Heart left ventricle (tissue), 16 donors: ENCODE results near the gene GRAMD4. TPM values are rescaled to one million over a fixed set of nuclear protein-coding genes. Genes with fewer than 3 reads are reported as not detected.
"Not testable (repeated sequence)": the region's sequence is repeated elsewhere in the genome, so short reads cannot be mapped to it uniquely, and the experiment has no call there.

ENCODE experiments used
- ATAC-seq, 4 donors: fragments of 200-7000 bp; cut with Tn5 transposase; one replicate each; pipeline ENCODE4 v1.9.1; 2020 to 2022; ENCODE audit warnings: moderate library complexity in 4 of 4, mild to moderate bottlenecking in 3 of 4, moderate number of reproducible peaks in 1 of 4
- DNase-seq, 5 donors: peaks; one replicate each; pipeline ENCODE4 v3.0.0-alpha.2; 2020
- H3K27ac ChIP-seq, 12 donors: fragments of 200-600 bp; sonication (generic) in 4 of 12; one replicate each; pipeline versions ENCODE4 v1.5.0 to v1.8.0; 2016 to 2022; ENCODE audit warnings: mild to moderate bottlenecking in 2 of 12
- H3K27me3 ChIP-seq, 9 donors: fragments of 200-600 bp; sonication (generic) in 2 of 9; one replicate each; pipeline versions ENCODE4 v1.5.1 to v1.8.0; 2016 to 2022; ENCODE audit warnings: mild to moderate bottlenecking in 3 of 9
- H3K36me3 ChIP-seq, 9 donors: fragments of 200-600 bp; sonication (generic) in 2 of 9; one replicate each; pipeline versions ENCODE4 v1.5.0 to v1.8.0; 2018 to 2022; ENCODE audit warnings: mild to moderate bottlenecking in 2 of 9
- H3K4me1 ChIP-seq, 12 donors: fragments of 200-600 bp; sonication (generic) in 4 of 12; one replicate each; pipeline versions ENCODE4 v1.5.0 to v1.8.0; 2016 to 2022; ENCODE audit warnings: mild to moderate bottlenecking in 3 of 12
- H3K4me3 ChIP-seq, 12 donors: fragments of 200-600 bp; sonication (generic) in 4 of 12; one replicate each; pipeline versions ENCODE4 v1.5.0 to v1.8.0; 2017 to 2022; ENCODE audit warnings: mild to moderate bottlenecking in 9 of 12, moderate library complexity in 4 of 12
- H3K9me3 ChIP-seq, 12 donors: fragments of 200-600 bp; sonication (generic) in 4 of 12; one replicate each; pipeline versions ENCODE4 v1.5.0 to v1.8.0; 2016 to 2022; ENCODE audit warnings: mild to moderate bottlenecking in 1 of 12
- POLR2A ChIP-seq, 2 donors: fragments of 450-650 bp; IDR thresholded peaks; one replicate each; pipeline ENCODE4 v1.6.1; 2017; ENCODE audit warnings: antibody characterized with exemption in 2 of 2, mild to moderate bottlenecking in 2 of 2, moderate library complexity in 2 of 2
- WGBS, 4 donors: extraction: QIAGEN DNeasy Blood & Tissue Kit in 2 of 4; methylation state at CpG; one replicate each; pipeline versions ENCODE4 v1.1.5 to v1.1.7; 2013 to 2018; 5-methylcytosine and 5-hydroxymethylcytosine counted together
- intact Hi-C, 10 donors: fragments of 100-400 bp; cut with DNase I; formaldehyde crosslinking; loops; one replicate each; pipeline versions ENCODE4 v1.11.1 to v1.14.2; 2022
- polyA plus RNA-seq, 2 donors: library from polyadenylated mRNA; stranded (reverse); fragments of 200-250 nt; gene quantifications; one replicate each; pipeline ENCODE4 v1.2.3, GENCODE V29; 2013
- total RNA-seq, 9 donors: library from RNA; depleted of rRNA in 2 of 9; stranded (reverse); fragments of >200 nt in 2 of 9; fragmentation: NEBNext Ultra II Directional in 3 of 9; extraction: Animal tissue kit (Norgen Biotek cat#: 25700) in 3 of 9; gene quantifications; one replicate each; pipeline versions ENCODE4 v1.1.0 to v1.2.4, GENCODE V29; 2016 to 2023
- TF ChIP-seq, protein P1 (sequence below), 12 donors: fragments of 200-600 bp; sonication (generic) in 4 of 12; IDR thresholded peaks; one replicate each; pipeline versions ENCODE4 v1.5.0 to v1.8.0; 2018 to 2022; ENCODE audit warnings: antibody characterized with exemption in 12 of 12, mild to moderate bottlenecking in 5 of 12
- donor health status: ischemic (EF 13 %, LVEDD 7.1; RV severe dilation, severe dysfunction).
- donor health status: healthy with polysubstance abuse.
- donor health status: DM: no; HTN: yes; CAD: no.
- donor health status: DM: no; HTN: no; CAD: no.
- donor health status: ischemic (EF 25% LVEDD 6.9; RV normal size, moderate dysfunction).
- donor health status: ischemic (EF 25% LVEDD 5.7; RV mildly dilated, moderate dysfunction).
- donor health status: healthy.
- donor health status: DM: yes; HTN: yes; CAD: no.
- donor health status: ischemic (EF 35%, LVEDD 5.7; RV mildly dilated, moderate dysfunction).
- donor health status: nonischemic (EF 11% LVEDD 7.7; RV severe dilation, severe dysfunction).
- donor health status: DM: yes; HTN: yes; CAD: no.
- donor health status: PGD.
- donor health status: ischemic (EF 29% LVEDD 5.4; RV normal size, mild dysfunction).
- donor health status: nonischemic (EF 23%, LVEDD 6.1; RV moderate dilation, normal function).

Gene GRAMD4
- total and polyA plus RNA-seq, 11 donors = 22.4 to 122 (median 63.1) TPM

DNA sequence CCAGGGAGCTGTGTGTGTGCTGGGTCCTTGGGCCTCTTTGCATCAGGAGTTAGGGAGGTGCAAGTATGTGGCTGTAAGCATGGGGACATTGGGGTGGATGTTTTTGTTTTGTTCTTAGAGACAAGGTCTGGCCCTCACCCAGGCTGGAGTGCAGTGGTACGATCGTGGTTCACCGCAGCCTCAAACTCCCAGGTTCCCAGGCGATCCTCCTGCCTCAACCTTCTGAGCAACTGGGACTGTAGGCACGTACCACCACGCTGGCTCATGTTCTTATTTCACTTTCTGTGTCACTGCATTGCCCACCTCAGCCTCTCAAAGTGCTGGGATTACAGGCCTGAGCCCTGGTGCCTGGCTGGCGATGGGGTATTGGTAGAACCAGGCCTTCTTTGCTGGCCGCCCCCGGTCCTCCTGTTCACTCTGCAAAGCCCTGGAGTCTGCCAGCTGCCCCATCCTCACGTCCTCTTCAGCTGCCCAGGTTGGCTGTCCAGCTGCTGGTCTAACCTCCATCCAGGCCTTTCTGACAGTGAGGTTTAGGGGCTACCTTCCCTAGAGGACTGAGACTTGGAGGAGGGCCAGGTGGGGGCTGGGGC lies 851 bp upstream of the GRAMD4 start:
- Histone ChIP-seq H3K27me3 (no peaks in the 10 kb centered on the region), H3K27ac (peak overlapping the region; percentile 37 to 92 (median 84)), H3K4me1 (peaks cover 15 to 72% (median 58%) of the 10 kb centered on the region in 12 donors), H3K4me3 (no peak overlapping the region), H3K9me3 (no peaks in the 10 kb centered on the region), H3K36me3 (no peaks in the 10 kb centered on the region)
- intact Hi-C loops = loop anchor here in 3 of 10 donors (5.0 kb wide), 2 partner anchors 33 to 42 kb away; no protein-coding TSS in a partner anchor
- TF ChIP-seq POLR2A (IDR thresholded peaks at IDR 0.05) = no peak
- TF ChIP-seq, protein P1, sequence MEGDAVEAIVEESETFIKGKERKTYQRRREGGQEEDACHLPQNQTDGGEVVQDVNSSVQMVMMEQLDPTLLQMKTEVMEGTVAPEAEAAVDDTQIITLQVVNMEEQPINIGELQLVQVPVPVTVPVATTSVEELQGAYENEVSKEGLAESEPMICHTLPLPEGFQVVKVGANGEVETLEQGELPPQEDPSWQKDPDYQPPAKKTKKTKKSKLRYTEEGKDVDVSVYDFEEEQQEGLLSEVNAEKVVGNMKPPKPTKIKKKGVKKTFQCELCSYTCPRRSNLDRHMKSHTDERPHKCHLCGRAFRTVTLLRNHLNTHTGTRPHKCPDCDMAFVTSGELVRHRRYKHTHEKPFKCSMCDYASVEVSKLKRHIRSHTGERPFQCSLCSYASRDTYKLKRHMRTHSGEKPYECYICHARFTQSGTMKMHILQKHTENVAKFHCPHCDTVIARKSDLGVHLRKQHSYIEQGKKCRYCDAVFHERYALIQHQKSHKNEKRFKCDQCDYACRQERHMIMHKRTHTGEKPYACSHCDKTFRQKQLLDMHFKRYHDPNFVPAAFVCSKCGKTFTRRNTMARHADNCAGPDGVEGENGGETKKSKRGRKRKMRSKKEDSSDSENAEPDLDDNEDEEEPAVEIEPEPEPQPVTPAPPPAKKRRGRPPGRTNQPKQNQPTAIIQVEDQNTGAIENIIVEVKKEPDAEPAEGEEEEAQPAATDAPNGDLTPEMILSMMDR (IDR thresholded peaks at IDR 0.05) = no peak
- ATAC-seq (peak in 3 of 4 donors; percentile 1 to 27 (median 5)), DNase-seq (no peak)
- WGBS, 4 donors = 43 to 53% (median 48%) methylated on average over 10 of the region's 10 CpGs

DNA sequence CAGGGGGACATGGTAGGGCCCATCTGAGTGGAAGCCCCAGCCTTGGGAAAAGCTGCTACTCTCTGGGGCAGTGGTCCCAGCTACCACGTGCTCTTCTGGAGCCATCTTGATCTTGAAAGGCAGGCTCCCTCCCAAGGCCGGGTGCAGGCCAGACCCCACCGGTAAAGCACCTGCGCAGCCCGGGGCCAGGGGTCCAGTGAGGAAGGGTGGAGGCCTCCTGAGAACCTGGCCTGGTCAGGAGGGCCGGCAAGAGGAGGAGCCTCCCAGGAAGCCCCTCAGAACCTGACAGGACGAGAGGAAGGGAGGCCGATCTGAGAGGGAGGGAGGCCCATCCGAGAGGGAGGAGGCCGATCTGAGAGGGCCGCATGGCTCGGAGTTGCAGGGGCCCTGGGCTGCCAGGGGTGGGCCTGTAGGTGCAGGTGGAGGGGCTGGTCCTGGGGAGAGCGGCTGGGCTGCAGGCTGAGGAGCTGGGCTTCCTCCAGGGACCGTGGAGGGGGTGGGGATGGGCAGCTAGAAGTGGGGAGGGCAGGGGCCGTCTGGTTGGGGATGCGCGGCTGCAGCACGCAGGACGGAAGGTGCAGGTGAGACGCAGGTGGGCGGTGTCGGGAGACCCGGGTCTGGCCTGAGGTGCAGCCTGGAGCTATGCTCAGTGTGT lies 529 bp downstream of the GRAMD4 start:
- Histone ChIP-seq H3K4me1 (peaks cover 15 to 82% (median 64%) of the 10 kb centered on the region in 12 donors), H3K9me3 (no peaks in the 10 kb centered on the region), H3K36me3 (peaks cover 0 to 4% (median 0%) of the 10 kb centered on the region in 9 donors), H3K4me3 (peak overlapping the region in 1 of 12 donors; percentile 37), H3K27me3 (no peaks in the 10 kb centered on the region), H3K27ac (peak overlapping the region in 11 of 12 donors; percentile 62 to 92 (median 84))
- TF ChIP-seq POLR2A (IDR thresholded peaks at IDR 0.05) = no peak
- TF ChIP-seq, protein P1 (IDR thresholded peaks at IDR 0.05) = no peak
- ATAC-seq = no peak
- WGBS, 4 donors = 82 to 88% (median 85%) methylated on average over 19 to 23 of the region's 23 CpGs
- DNase-seq = no peak
- intact Hi-C loops = loop anchor here in 2 of 10 donors (5.0 kb wide), 2 partner anchors 38 to 43 kb away; no protein-coding TSS in a partner anchor

DNA sequence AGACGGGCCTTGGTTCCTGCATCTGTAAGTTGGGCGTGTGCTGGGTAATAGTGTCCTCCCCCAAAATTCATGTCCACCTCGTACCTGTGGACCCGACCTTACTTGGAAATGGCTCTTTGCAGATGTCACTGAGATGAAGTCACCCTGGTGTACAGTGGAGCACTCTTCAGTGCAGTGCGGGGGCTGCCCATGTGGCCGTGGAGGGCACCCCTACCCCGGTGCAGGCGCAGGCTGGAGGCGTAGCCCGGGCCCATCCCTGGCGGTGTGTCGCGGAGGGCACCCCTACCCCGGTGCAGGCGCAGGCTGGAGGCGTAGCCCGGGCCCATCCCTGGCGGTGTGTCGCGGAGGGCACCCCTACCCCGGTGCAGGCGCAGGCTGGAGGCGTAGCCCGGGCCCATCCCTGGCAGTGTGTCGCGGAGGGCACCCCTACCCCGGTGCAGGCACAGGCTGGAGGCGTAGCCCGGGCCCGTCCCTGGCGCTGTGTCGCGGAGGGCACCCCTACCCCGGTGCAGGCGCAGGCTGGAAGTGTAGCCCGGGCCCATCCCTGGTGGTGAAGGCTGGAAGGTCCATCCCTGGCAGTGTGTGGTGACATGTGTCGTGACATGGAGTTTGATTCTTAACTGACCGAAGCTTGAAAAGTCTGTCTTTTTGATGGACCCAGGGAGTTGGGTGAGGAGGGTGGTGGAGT lies 1.2 kb downstream of the GRAMD4 start:
- DNase-seq, H3K36me3 ChIP-seq, H3K27me3 ChIP-seq, ATAC-seq, H3K9me3 ChIP-seq: not testable (repeated sequence)
- WGBS, 4 donors = 72 to 94% (median 91%) methylated on average over 13 to 38 of the region's 38 CpGs
- intact Hi-C loops = loop anchor here in 2 of 10 donors (5.0 kb wide), 2 partner anchors 39 to 44 kb away; no protein-coding TSS in a partner anchor
- H3K4me3 ChIP-seq = peak overlapping the region in 1 of 12 donors; percentile 26
- H3K27ac ChIP-seq = peak overlapping the region in 11 of 12 donors; percentile 43 to 86 (median 84)
- H3K4me1 ChIP-seq = peaks cover 15 to 83% (median 70%) of the 10 kb centered on the region in 12 donors

DNA sequence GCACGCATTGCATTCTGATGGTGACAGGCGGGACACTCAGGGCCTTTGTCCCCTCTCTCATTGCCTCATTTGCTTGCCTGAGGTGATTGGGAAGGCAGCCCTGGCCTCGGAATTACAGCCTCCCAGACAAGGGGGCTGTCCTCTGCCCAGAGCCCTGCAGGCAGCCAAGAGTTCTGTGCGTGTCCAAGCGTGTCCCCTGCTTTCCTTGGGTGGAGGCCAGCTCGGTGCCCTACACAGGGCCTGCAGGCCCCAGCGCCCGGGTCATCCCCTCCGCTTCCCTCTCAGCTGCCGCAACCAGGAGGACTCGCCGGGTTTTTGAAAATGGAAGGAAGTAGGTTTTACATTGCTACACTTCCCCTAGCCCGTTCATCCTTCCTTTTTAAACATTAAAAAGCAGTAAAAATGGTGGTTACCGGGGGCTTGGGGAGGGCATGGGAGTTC lies 1.9 kb downstream of the GRAMD4 start:
- WGBS, 4 donors = 39 to 63% (median 49%) methylated on average over 13 to 14 of the region's 14 CpGs
- intact Hi-C loops = loop anchor here in 2 of 10 donors (5.0 kb wide), 2 partner anchors 40 to 45 kb away; no protein-coding TSS in a partner anchor
- H3K27me3 ChIP-seq = no peaks in the 10 kb centered on the region
- peak; percentile 78 to 85 (median 81) for ATAC-seq
- no peaks in the 10 kb centered on the region for H3K9me3 ChIP-seq
- H3K27ac ChIP-seq = peak overlapping the region in 11 of 12 donors; percentile 43 to 84 (median 73)
- peak overlapping the region in 1 of 12 donors; percentile 26 for H3K4me3 ChIP-seq
- H3K4me1 ChIP-seq = peaks cover 15 to 83% (median 70%) of the 10 kb centered on the region in 12 donors
- H3K36me3 ChIP-seq = peaks cover 0 to 8% (median 3%) of the 10 kb centered on the region in 9 donors
- DNase-seq = peak; percentile 83 to 94 (median 89)
- TF ChIP-seq POLR2A (IDR thresholded peaks at IDR 0.05) = no peak
- TF ChIP-seq, protein P1 (IDR thresholded peaks at IDR 0.05) = no peak
